ENCODE measurements around the gene STEAP1. TPM values are rescaled to one million over a fixed set of nuclear protein-coding genes. Genes with fewer than 3 reads are reported as not detected.

Gene STEAP1
- total and polyA plus RNA-seq, 4 donors: 7.8 to 41.1 (median 32.6) TPM

GRCh38 chr7:90213521-90213920 is 59.3 kb downstream of the STEAP1 start:
- WGBS, 2 donors: 84 to 90% methylated on average over 2 of the region's 2 CpGs
- Histone ChIP-seq H3K27me3 (ENCODE audit: control insufficient read depth in 1 of 2, insufficient read depth in 2 of 2, low read length in 1 of 2) (no peaks in the 10 kb centered on the region), H3K9me3 (ENCODE audit: control insufficient read depth, low read length) (no peaks in the 10 kb centered on the region), H3K36me3 (ENCODE audit: control insufficient read depth in 1 of 2, insufficient read depth in 2 of 2, low read length in 1 of 2) (no peaks in the 10 kb centered on the region), H3K27ac (ENCODE audit: low read depth in 1 of 2, low read length in 2 of 2) (no peak overlapping the region), H3K4me1 (ENCODE audit: control insufficient read depth in 1 of 2, insufficient read depth in 2 of 2, low read length in 2 of 2) (peaks cover 0 to 2% of the 10 kb centered on the region in 2 donors), H3K4me3 (ENCODE audit: low read length in 2 of 2) (no peak overlapping the region)
- ATAC-seq (ENCODE audit: low FRiP score) (no peak), DNase-seq (no peak)
- intact Hi-C loops (cut with DNase I): loop anchor here in 1 of 2 donors (5.0 kb wide), 1 partner anchor 34 kb away; the partner anchor contains the start of gene CFAP69

Other genes starting within 250 kb of the STEAP1 start
- 10 to 100 TPM; 36.2 to 73.2 TPM for gene STEAP2, start 57.3 kb downstream of the STEAP1 start, total RNA-seq
- 10 to 100 TPM in 1 of 2 donors, 1 to 10 TPM in 1; 3.1 to 18.2 TPM for gene STEAP2, start 57.3 kb downstream of the STEAP1 start, polyA plus RNA-seq
- gene CFAP69, start 90.7 kb downstream of the STEAP1 start, total RNA-seq: 10 to 100 TPM; 11.4 to 15.8 TPM
- gene CFAP69, start 90.7 kb downstream of the STEAP1 start, polyA plus RNA-seq: 10 to 100 TPM in 1 of 2 donors, 1 to 10 TPM in 1; 1.8 to 18.7 TPM
- not detected for gene FAM237B, start 166.8 kb downstream of the STEAP1 start, total RNA-seq
- not detected for gene FAM237B, start 166.8 kb downstream of the STEAP1 start, polyA plus RNA-seq
- 10 to 100 TPM; 18.2 to 24.6 TPM for gene GTPBP10, start 192.2 kb downstream of the STEAP1 start, total RNA-seq
- gene GTPBP10, start 192.2 kb downstream of the STEAP1 start, polyA plus RNA-seq: 10 to 100 TPM in 1 of 2 donors, 1 to 10 TPM in 1; 5.3 to 13.2 TPM
- 10 to 100 TPM; 29.0 to 35.1 TPM for gene CLDN12, start 249.0 kb downstream of the STEAP1 start, total RNA-seq
- 10 to 100 TPM in 1 of 2 donors, 1 to 10 TPM in 1; 8.4 to 20.4 TPM for gene CLDN12, start 249.0 kb downstream of the STEAP1 start, polyA plus RNA-seq

All from aorta (tissue), 5 donors.